Measurements from ENCODE around the gene MARK3. TPM values are rescaled to one million over a fixed set of nuclear protein-coding genes. Genes with fewer than 3 reads are reported as not detected.

Gene MARK3
- total and polyA plus RNA-seq, 2 of the 4 experiments (the other 2 are of a cell fraction), result 78.5 to 80.5 TPM

GRCh38 chr14:103547455-103547940 lies 162.3 kb downstream of the MARK3 start (continued):
- TF ChIP-seq ELK1 (IDR thresholded peaks at IDR 0.05; ENCODE audit: borderline replicate concordance, low read depth, low read length) (no peak), BHLHE40 (IDR thresholded peaks at IDR 0.05; ENCODE audit: low read depth, low read length) (no peak), RAD21 (IDR thresholded peaks at IDR 0.05; ENCODE audit: low read length) (no peak)

DNA sequence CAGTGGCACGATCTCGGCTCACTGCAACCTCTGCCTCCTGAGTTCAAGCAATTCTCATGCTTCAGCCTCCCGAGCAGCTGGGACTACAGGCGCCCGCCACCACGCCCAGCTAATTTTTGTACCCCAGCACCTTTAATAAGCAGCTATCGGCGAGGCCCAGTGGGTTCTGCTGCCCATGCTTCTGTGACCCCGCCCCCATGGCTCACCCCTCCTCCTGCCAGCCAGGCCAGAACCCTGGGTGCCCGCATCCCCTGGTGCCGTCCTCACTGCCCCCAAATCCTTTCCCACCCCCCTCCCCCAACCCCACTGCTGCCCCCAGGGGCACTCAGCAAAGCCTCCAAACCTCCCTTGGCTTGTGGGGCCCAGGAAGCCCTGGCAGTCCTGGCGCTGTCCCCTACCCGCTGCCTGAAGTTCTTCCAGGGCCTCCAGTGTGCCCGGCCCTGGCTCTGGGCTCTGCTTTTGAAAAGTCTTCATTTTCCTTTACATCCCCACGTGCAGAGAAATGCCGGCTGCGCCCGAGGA lies 162.8 kb downstream of the MARK3 start:
- ATAC-seq (ENCODE audit: low read depth), result no peak
- Histone ChIP-seq H3K27ac (ENCODE audit: insufficient read depth, low read length) (no peak overlapping the region), H3K36me3 (ENCODE audit: control insufficient read depth, insufficient read depth, low read length) (no peaks in the 10 kb centered on the region), H3K23ac (ENCODE audit: low read depth, low read length) (no peak overlapping the region), H3K4me2 (ENCODE audit: low read depth, low read length) (no peak overlapping the region), H2AK5ac (ENCODE audit: low read depth, low read length) (no peak overlapping the region), H3K4me3 (ENCODE audit: insufficient read depth, low read depth, low read length) (no peak overlapping the region), H3K4ac (ENCODE audit: low read depth, low read length) (no peak overlapping the region), H4K5ac (ENCODE audit: low read depth, low read length) (no peak overlapping the region), H3K4me1 (ENCODE audit: control insufficient read depth, insufficient read depth, low read length) (peaks cover 9% of the 10 kb centered on the region), H3K79me1 (ENCODE audit: low read depth in 1 of 2, low read length in 2 of 2) (peaks cover 0 to 15% of the 10 kb centered on the region in 2 experiments; a peak in 2 of 4 replicates), H2AK9ac (replicated peaks; ENCODE audit: low read depth, low read length, poor library complexity) (no peak overlapping the region), H2AFZ (replicated peaks; ENCODE audit: low read length, poor library complexity) (no peak overlapping the region), H4K91ac (ENCODE audit: insufficient read depth, low read depth, low read length) (no peak overlapping the region), H2BK5ac (ENCODE audit: low read depth, low read length, poor library complexity, severe bottlenecking) (no peak overlapping the region), H2BK120ac (ENCODE audit: low read depth, low read length) (no peak overlapping the region), H3K27me3 (ENCODE audit: control insufficient read depth, insufficient read depth, low read length) (no peaks in the 10 kb centered on the region), H3K9me1 (ENCODE audit: insufficient read depth, low read length) (peaks cover 8% of the 10 kb centered on the region; the same call in 1 of the 2 replicates), H2BK15ac (ENCODE audit: low read depth, low read length) (no peak overlapping the region), H3K18ac (ENCODE audit: low read depth, low read length) (no peak overlapping the region), H3K56ac (ENCODE audit: extremely low read depth, insufficient read depth, low read length) (no peak overlapping the region), H2BK20ac (ENCODE audit: low read depth, low read length) (no peak overlapping the region), H4K20me1 (ENCODE audit: insufficient read depth, low read length) (peaks cover 8% of the 10 kb centered on the region; the same call in 1 of the 2 replicates), H3K9ac (ENCODE audit: low read depth, low read length) (no peak overlapping the region), H3K14ac (replicated peaks; ENCODE audit: low read depth, low read length) (no peak overlapping the region), H3K9me3 (ENCODE audit: control insufficient read depth, insufficient read depth, low read length) (no peaks in the 10 kb centered on the region), H4K8ac (ENCODE audit: low read depth in 2 of 2, low read length in 2 of 2) (no peak overlapping the region)
- CTCF ChIA-PET, result interaction anchor here (1.1 kb wide), 1 partner anchor 29 kb away, joined by 3 read pairs; no protein-coding TSS in a partner anchor
- BruUV-seq (replicated peaks), result no TSS peak
- POLR2A ChIA-PET (ENCODE audit: unreplicated experiment), result no interaction called here
- no peak for TF ChIP-seq CEBPB (IDR thresholded peaks at IDR 0.05; ENCODE audit: low read depth, low read length)
- TF ChIP-seq RAD21 (IDR thresholded peaks at IDR 0.05; ENCODE audit: low read length), result no peak
- TF ChIP-seq MAZ (IDR thresholded peaks at IDR 0.05; ENCODE audit: borderline replicate concordance, low read depth, low read length), result no peak
- TF ChIP-seq, protein P1, sequence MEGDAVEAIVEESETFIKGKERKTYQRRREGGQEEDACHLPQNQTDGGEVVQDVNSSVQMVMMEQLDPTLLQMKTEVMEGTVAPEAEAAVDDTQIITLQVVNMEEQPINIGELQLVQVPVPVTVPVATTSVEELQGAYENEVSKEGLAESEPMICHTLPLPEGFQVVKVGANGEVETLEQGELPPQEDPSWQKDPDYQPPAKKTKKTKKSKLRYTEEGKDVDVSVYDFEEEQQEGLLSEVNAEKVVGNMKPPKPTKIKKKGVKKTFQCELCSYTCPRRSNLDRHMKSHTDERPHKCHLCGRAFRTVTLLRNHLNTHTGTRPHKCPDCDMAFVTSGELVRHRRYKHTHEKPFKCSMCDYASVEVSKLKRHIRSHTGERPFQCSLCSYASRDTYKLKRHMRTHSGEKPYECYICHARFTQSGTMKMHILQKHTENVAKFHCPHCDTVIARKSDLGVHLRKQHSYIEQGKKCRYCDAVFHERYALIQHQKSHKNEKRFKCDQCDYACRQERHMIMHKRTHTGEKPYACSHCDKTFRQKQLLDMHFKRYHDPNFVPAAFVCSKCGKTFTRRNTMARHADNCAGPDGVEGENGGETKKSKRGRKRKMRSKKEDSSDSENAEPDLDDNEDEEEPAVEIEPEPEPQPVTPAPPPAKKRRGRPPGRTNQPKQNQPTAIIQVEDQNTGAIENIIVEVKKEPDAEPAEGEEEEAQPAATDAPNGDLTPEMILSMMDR (conservative IDR thresholded peaks at IDR 0.05; ENCODE audit: low read depth, low read length), result no peak
- no peak for TF ChIP-seq MAFK (IDR thresholded peaks at IDR 0.05; ENCODE audit: low read depth, low read length)
- dilution Hi-C loops (cut with HindIII; ENCODE audit: low sequenced_read_pairs, unreplicated experiment), result no loop called here
- WGBS, 2 experiments (ENCODE audit: extremely low coverage in 2 of 2, insufficient read length in 1 of 2), result 80% methylated on average over 5 of the region's 18 CpGs; no CpG with 5 or more reads in 1 of the 2 experiments
- DNase-seq, result no peak
- in situ Hi-C loops (cut with MboI; ENCODE audit: low sequenced_read_pairs), result no loop called here
- intact Hi-C loops (cut with micrococcal nuclease), result no loop called here

All from IMR-90 (cell line).